NCI-H2227 (cell line): ENCODE results near the gene SLC2A4RG.

Experiments
- DNase-seq: peaks from one replicate; lab custom pipeline; 2025; ENCODE audit not compliant: unreplicated experiment; lab: John Stamatoyannopoulos, UW

The SLC2A4RG gene

DNA sequence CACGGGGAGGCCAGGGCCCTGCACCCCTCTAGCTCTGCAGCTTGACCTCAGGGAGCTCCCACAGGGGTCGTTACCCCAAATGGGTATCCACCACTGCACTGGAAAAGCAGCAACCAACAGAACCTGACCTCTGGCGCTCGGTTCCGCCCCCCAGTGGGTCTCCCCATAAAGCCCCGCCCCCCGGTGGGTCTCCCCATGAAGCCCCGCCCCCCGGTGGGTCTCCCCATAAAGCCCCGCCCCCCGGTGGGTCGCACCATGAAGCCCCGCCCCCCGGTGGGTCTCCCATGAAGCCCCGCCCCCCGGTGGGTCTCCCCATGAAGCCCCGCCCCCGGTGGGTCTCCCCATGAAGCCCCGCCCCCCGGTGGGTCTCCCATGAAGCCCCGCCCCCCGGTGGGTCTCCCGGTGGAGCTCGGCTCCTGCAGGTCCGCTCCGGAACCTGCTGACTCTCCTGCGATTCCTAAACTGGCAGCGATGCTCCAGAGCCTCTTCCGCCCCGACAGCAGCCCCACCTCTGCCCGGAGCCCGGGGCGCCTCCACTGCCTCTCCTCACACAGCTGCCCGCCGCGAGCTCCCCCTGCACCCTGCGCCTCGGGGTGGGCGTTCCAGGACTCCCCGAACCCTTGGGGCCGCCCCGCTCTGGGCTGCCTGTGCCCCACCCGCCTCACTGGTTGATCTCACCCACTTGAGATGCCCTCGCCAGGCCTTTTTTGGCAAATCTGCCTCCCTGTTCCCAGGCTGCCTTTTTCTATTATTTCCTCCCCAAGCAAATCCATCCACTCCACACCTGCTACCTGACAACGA lies 12.1 kb downstream of the SLC2A4RG start:
- DNase-seq = peak; percentile 42

DNA sequence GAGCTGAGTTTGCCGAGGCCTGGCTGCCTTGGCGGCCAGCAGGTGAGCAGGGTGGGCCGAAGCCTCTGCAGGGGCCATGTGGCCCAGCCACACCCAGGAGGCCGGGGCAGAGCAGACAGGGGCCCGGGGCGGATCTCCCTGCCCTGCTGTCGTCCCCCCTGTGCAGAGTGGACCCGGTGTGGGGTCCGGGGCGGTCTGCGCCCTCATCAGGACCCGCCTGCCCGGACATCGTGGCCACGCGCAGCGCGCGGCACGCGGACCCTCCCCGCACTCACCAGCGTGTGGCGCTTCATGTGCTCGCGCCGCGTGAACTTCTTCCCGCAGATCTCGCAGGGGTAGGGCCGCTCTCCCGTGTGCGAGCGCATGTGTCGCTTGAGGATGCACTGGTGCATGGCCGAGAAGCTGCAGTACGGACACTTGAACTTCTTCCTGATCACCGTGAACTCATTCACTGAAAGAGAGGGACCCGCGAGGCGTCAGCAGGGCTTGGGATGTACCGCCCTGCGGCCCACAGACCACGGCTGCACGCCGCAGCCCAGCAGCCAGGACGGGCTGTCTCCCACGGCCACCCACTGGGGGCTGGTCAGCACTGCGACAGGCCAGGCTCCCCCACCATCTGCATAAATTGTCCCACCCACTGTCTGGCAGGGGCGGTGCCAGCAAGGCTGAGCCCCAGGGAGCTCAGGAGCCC lies 13.0 kb downstream of the SLC2A4RG start:
- no peak for DNase-seq

DNA sequence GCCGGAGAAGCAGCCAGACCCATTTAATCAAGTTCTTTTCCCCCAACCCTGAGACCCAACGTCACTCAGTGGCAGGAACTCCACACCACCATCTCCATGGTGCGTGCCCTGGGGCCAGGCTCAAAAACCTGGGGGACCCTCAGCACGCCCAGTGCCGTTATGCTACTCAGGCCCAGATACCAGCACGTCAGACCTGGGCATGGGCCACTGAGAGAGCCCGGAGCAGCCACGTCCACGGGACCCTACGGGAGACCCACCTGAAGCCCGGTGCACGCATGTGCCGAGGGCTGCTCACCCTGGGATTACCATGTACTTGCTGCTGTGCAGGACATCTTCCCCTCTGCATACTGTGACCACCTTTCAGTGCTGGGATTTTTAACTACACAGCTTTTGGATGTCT lies 13.8 kb downstream of the SLC2A4RG start:
- no peak for DNase-seq

DNA sequence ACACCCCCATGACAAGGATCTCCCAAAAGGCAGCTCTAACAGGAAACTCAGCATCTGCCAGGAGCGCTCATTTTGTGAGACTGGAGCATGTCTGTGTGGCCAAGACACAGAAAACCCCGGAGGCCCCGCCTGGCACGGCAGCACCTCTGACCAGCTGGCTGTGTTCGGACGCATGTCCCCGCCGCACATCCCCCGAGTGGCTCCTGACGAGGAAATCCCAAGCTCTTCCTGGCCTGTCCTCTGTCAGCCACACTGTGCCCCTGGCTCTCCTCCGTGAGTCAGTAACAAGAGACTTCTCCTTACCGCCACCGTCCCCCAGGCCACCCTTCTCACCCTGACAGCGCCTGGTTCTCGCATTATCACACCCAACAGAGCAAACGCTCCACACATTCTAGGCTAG lies 14.4 kb downstream of the SLC2A4RG start:
- DNase-seq = no peak

GRCh38 chr20:63755933-63756647 lies 16.5 kb downstream of the SLC2A4RG start:
- DNase-seq = no peak

DNA sequence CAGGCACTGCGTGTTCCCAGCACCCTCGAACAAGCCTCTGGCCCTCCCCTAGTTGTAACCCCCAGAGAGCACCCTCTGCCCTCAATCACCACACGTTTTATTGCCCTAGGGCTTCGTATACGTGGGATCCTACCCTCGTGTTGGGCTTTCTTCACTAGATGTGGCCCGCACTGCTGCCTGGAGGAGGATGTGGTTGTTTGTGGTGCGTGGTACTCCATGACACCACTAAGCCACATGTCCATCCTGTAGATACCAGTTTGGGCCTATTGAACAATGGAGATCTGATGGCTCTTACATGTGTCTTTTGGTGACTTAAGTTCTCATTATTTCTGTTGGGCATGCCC lies 17.0 kb downstream of the SLC2A4RG start:
- no peak for DNase-seq

DNA sequence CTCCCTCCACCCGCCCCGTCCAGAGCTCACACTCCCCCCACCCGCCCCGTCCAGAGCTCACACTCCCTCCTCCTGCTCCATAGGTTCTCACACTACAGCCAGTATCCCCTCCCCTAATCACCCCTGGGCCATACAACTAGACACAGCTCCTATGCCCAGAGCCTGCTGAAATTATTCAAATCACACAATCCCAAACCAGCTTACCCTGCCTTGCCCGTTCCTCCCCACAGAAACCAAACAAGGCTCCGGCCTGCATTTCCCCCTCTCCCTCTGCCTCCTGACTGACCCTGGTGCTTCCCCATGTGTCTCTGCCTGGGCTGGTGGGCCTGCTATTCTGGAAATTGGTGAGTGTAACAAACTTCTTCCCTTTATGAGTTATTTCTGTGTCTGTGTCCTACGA lies 18.6 kb downstream of the SLC2A4RG start:
- no peak for DNase-seq

- no peak for DNase-seq
Measured at GRCh38 chr20:63759377-63759901, 19.9 kb downstream of the SLC2A4RG start.

- no peak for DNase-seq
Measured at GRCh38 chr20:63765082-63765873, 25.7 kb downstream of the SLC2A4RG start.

GRCh38 chr20:63765902-63766301 lies 26.3 kb downstream of the SLC2A4RG start:
- DNase-seq = no peak

DNA sequence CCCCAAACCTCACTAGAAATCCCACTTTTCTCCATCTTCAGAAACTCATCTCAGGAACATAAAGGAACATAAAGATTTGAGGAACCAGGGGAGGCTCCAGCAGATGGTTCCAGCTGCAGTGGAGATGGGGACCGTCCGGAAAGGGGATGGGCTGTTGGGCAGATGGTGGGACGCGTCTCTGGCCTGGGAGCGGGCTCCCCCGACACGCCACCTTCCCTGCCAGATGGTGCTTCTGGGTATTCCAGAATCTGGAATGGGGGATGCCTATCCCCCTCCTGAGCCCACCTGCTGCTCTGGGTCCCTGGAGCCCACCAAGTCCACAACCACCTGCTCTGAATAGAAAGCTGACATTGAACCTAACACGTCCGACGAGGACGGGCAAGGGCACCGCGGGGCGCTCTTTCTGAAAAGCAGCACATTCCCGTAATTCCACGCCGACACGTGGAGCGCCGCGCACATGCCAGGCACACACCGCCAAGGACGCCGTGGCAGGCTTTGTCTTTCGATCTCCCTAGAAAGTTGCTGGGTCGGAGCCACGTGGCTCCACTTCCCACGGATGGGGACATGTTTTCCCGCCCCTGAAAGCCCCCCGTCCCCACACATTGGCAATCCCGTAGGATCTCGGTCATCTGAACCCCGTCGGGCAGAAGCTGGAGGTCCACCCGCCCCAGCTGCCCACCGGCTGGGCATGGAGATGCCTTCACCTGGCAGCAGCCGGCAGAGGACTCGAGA lies 27.3 kb downstream of the SLC2A4RG start:
- no peak for DNase-seq

- no peak for DNase-seq
Measured at GRCh38 chr20:63767456-63767855, 27.9 kb downstream of the SLC2A4RG start.

DNA sequence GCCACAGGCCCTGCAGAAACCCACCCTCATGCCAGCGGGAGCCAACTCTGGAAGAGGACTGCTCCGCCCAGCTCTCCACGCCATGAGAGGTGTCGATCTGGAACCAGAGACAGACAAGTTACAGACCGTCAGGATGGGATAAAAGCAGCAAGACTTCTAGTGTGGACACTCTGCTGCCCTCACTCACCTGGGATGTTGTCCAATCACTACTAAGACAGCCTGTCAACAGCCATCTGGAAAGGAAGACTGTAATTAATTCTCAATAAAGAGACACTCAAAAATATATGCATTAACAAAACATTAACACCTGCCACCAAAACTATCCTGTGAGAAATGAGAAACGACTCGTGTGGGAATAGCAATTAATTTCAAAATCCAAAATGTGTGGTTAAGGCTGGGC lies 28.3 kb downstream of the SLC2A4RG start:
- no peak for DNase-seq

- no peak for DNase-seq
Measured at GRCh38 chr20:63768591-63769515, 29.3 kb downstream of the SLC2A4RG start.

GRCh38 chr20:63769891-63770474 lies 30.4 kb downstream of the SLC2A4RG start:
- no peak for DNase-seq

DNA sequence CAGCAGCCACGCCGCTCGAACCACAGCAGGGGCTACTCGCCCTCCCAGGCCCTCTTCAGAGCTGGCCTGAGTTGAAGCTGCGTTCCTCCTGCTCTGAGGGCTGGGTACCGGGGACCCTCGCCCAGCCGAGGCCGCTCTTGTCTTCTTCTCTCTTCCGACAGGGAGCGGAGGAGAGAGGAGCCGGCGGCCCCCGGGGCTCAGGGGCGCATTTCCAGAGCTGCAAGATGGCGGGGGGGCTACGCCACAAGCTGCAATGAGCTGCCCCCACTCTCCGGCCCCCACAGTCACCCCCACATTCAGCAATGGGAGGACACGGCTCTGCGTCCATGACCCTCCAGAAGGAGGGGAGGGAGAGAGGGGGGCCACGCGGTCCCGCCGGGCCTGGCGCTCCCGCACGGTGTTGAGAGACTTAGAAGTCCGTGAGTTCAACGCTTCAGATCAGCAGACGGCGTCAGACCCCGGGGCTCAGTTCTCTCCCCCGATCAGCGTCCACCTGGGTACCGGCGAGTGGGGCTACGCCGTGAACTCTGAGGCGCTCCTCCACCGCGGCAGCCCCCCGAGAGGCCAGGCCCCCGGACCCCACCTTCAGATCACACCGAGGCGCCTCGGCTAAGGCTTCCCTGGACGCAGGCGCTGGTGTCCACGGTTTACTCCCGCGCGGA lies 31.6 kb downstream of the SLC2A4RG start:
- DNase-seq = no peak

- no peak for DNase-seq
Measured at GRCh38 chr20:63772781-63773518, 33.4 kb downstream of the SLC2A4RG start.
